Measurements from ENCODE around the gene ZFPM1.

GRCh38 chr16:88460496-88461330, 7.6 kb downstream of the ZFPM1 start:
- TF ChIP-seq CTCF (IDR thresholded peaks at IDR 0.05) (no peak), POLR2A (IDR thresholded peaks at IDR 0.05) (no peak)
